ENCODE measurements around the gene IFNA13.

Gene IFNA13

DNA sequence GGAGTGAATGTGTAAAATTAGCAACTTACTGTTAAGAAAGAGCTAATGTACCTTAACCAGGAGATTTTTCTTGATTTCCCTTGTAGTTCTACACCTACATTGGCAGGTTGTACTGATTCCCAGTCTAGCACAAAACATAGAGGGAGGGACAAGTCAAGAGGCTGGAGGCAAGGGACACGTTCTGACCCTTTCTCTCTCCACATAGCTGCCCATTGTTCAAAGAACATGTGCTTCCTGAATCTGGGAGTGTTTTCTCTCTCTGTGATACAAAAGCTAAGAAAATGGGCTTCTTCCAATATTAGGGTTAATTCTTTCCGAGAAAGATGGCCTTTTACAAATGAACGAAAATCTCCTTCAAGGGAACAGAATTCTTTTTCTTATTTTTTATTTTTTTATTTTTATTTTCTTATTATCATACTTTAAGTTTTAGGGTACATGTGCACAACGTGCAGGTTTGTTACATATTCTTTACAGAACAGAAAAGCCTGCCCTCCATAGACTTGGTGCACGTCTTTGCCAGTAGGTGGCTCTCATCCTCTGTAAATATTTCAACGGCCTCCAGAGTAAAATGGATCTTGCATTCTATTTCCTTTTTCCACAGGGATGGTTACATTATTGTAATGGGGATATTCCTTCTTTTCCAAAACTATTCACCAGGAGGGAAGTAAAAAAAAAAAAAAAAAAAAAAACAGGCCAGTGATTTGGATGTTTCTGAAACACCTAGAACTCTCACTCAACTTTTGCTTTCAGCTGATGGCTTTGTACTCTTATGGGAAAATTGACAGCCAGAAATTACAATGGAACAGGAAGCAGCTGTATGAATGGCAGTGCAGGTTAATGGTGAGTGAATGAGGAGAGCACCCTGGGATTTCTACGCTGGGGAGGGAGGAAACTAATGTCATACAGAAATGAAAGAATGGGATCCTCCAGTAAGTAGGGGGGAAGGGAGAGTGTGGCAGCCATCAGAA is 49.6 kb downstream of the IFNA13 start:
- DNase-seq (ENCODE audit: low read depth): peak; percentile 57
- TF ChIP-seq, protein P1, sequence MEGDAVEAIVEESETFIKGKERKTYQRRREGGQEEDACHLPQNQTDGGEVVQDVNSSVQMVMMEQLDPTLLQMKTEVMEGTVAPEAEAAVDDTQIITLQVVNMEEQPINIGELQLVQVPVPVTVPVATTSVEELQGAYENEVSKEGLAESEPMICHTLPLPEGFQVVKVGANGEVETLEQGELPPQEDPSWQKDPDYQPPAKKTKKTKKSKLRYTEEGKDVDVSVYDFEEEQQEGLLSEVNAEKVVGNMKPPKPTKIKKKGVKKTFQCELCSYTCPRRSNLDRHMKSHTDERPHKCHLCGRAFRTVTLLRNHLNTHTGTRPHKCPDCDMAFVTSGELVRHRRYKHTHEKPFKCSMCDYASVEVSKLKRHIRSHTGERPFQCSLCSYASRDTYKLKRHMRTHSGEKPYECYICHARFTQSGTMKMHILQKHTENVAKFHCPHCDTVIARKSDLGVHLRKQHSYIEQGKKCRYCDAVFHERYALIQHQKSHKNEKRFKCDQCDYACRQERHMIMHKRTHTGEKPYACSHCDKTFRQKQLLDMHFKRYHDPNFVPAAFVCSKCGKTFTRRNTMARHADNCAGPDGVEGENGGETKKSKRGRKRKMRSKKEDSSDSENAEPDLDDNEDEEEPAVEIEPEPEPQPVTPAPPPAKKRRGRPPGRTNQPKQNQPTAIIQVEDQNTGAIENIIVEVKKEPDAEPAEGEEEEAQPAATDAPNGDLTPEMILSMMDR (IDR thresholded peaks at IDR 0.05; ENCODE audit: insufficient read depth, low read depth, low read length, missing control alignments): peak; percentile 71
- no peak overlapping the region for H3K4me3 ChIP-seq (ENCODE audit: low read depth, low read length)
